Ascending aorta (tissue), 2 donors: ENCODE results near the gene FGD2. TPM values are rescaled to one million over a fixed set of nuclear protein-coding genes. Genes with fewer than 3 reads are reported as not detected.

Experiments used
- DNase-seq, 2 donors: peaks; one replicate each; pipeline ENCODE4 v3.0.0-alpha.2; 2019; ENCODE audit warnings: low spot score in 2 of 2
- H3K27ac ChIP-seq, 2 donors: fragments of 200-600 bp; sonication (generic); one replicate each; pipeline ENCODE4 v1.5.1; 2016 to 2017; ENCODE audit warnings: mild to moderate bottlenecking in 1 of 2
- H3K27me3 ChIP-seq: fragments of 200-600 bp; sonication (generic); one replicate; pipeline ENCODE4 v1.5.1; 2017
- H3K36me3 ChIP-seq, 2 donors: fragments of 200-600 bp; sonication (generic); one replicate each; pipeline ENCODE4 v1.5.1; 2016
- H3K4me1 ChIP-seq, 2 donors: fragments of 200-600 bp; sonication (generic); one replicate each; pipeline ENCODE4 v1.5.1; 2016 to 2017; ENCODE audit warnings: mild to moderate bottlenecking in 1 of 2
- H3K4me3 ChIP-seq, 2 donors: fragments of 200-600 bp; sonication (generic); one replicate each; pipeline ENCODE4 v1.5.1; 2016 to 2017; ENCODE audit warnings: mild to moderate bottlenecking in 1 of 2
- H3K9me3 ChIP-seq, 2 donors: fragments of 200-600 bp; sonication (generic); one replicate each; pipeline ENCODE4 v1.5.1; 2016
- intact Hi-C: fragments of 100-400 bp; cut with DNase I; formaldehyde crosslinking; loops from one replicate; pipeline ENCODE4 v1.15.1; 2023
- total RNA-seq: library from RNA; depleted of rRNA; stranded (reverse); fragments of >200 nt; gene quantifications from one replicate; pipeline ENCODE4 v1.1.0, GENCODE V29; 2016
- TF ChIP-seq, protein P1 (sequence below), 3 experiments: fragments of 200-600 bp in 2 of 3; fragments of 450-650 bp in 1 of 3; sonication (generic) in 2 of 3; IDR thresholded peaks; one replicate each; pipeline ENCODE4 v1.5.1; 2016 to 2019; ENCODE audit warnings: antibody characterized with exemption in 3 of 3, mild to moderate bottlenecking in 1 of 3, moderate library complexity in 1 of 3

FGD2 gene
- total RNA-seq, 1 donor from 2014 or later, result 49.4 TPM

DNA sequence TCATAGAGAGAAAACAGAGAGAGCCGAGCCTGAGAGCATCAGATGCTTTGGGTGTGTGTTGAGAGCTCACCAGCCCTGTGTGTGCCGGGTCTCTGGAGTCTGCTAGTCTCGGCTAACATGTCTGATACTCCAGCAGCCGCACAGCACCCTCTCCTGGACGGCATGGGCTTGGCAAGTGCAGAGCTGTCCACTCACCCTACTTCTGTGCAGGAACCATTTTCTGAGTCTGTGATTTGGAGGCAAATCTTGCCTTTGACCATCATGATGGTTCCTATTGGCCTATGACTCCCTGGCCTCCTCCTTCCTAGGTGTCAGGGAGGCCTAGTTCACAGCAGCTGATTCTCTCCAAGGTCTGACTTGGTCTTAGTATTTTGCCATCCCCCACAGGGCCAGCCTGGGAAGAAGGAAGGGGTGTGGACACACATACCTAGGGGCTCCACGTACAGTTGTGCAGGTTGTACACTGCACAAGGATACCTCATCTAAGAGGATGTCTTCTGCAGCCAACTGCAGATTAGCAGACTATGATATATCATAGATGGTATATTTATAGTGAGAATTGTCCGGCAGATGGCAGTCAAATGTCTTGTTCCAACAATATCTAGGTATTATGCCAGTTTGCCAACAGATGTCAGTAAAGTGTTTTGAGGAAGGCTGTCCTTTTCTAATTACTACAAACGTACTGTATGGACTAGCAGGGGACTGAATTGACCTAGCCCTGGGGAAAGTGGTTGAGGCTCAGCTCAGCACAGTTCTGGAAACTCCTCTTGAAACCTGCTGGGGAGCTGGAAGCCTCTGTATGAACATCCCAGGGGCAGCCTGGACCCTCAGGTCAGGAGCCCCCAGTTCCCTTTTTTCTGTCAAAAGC, 13.0 kb downstream of the FGD2 start:
- intact Hi-C loops, result loop anchor here (1.0 to 5.0 kb wide), 6 partner anchors 32 to 252 kb away; partner anchors contain the start of genes C6orf89 and MTCH1
- TF ChIP-seq, protein P1, sequence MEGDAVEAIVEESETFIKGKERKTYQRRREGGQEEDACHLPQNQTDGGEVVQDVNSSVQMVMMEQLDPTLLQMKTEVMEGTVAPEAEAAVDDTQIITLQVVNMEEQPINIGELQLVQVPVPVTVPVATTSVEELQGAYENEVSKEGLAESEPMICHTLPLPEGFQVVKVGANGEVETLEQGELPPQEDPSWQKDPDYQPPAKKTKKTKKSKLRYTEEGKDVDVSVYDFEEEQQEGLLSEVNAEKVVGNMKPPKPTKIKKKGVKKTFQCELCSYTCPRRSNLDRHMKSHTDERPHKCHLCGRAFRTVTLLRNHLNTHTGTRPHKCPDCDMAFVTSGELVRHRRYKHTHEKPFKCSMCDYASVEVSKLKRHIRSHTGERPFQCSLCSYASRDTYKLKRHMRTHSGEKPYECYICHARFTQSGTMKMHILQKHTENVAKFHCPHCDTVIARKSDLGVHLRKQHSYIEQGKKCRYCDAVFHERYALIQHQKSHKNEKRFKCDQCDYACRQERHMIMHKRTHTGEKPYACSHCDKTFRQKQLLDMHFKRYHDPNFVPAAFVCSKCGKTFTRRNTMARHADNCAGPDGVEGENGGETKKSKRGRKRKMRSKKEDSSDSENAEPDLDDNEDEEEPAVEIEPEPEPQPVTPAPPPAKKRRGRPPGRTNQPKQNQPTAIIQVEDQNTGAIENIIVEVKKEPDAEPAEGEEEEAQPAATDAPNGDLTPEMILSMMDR (IDR thresholded peaks at IDR 0.05), result peak; percentile 83 to 91 (median 86)
- Histone ChIP-seq H3K4me3 (no peak overlapping the region), H3K9me3 (no peaks in the 10 kb centered on the region), H3K4me1 (peaks cover 0 to 2% of the 10 kb centered on the region in 2 donors), H3K27me3 (no peaks in the 10 kb centered on the region), H3K36me3 (no peaks in the 10 kb centered on the region), H3K27ac (peak overlapping the region; percentile 32 to 63)
- peak; percentile 64 to 95 for DNase-seq

DNA sequence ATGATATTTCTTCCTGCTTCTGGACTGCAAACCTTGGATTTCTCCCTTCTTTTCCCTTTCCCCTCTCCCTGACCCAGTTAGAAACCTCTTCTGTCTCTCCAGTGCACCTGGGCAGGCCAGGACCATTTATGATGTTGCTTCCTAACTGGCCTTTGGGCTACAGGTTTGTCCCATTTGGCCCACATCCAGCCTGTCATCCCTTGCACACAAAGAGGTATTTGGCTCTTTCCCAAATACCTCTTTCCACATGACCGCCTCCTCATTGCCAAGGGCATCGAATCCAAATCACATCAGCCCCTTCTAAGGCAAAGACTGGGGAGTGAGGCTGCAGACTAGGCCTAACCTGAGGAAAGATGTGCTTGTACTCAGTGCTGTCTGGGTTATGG, 13.6 kb downstream of the FGD2 start:
- H3K27me3 ChIP-seq, result no peaks in the 10 kb centered on the region
- H3K9me3 ChIP-seq, result no peaks in the 10 kb centered on the region
- H3K27ac ChIP-seq, result no peak overlapping the region
- DNase-seq, result no peak
- H3K36me3 ChIP-seq, result no peaks in the 10 kb centered on the region
- TF ChIP-seq, protein P1 (IDR thresholded peaks at IDR 0.05), result no peak
- intact Hi-C loops, result loop anchor here (2.0 to 5.0 kb wide), 2 partner anchors 32 to 42 kb away; partner anchors contain the start of gene MTCH1
- peaks cover 0 to 2% of the 10 kb centered on the region in 2 donors for H3K4me1 ChIP-seq
- H3K4me3 ChIP-seq, result no peak overlapping the region

DNA sequence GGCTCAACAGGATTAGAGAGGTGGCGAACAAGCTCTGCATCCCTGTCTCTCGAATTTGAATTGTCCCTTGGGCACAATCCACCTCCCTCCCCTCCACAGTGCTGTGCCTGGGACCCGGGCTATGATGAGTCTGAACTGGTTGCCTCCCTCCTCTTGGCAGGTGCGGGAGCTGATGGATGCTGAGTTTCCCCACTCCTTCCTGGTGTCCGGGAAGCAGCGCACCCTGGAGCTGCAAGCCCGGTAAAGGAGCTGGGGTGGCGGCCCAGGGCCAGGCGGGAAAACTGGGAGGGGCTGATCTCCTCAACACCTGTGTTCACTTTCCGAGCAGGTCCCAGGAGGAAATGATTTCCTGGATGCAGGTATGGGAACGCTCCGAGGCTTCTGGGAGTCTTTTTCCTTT, 14.9 kb downstream of the FGD2 start:
- Histone ChIP-seq H3K27ac (no peak overlapping the region), H3K4me1 (peaks cover 0 to 2% of the 10 kb centered on the region in 2 donors), H3K4me3 (no peak overlapping the region), H3K9me3 (no peaks in the 10 kb centered on the region), H3K36me3 (no peaks in the 10 kb centered on the region), H3K27me3 (no peaks in the 10 kb centered on the region)
- DNase-seq, result no peak
- TF ChIP-seq, protein P1 (IDR thresholded peaks at IDR 0.05), result no peak
- intact Hi-C loops, result no loop called here

DNA sequence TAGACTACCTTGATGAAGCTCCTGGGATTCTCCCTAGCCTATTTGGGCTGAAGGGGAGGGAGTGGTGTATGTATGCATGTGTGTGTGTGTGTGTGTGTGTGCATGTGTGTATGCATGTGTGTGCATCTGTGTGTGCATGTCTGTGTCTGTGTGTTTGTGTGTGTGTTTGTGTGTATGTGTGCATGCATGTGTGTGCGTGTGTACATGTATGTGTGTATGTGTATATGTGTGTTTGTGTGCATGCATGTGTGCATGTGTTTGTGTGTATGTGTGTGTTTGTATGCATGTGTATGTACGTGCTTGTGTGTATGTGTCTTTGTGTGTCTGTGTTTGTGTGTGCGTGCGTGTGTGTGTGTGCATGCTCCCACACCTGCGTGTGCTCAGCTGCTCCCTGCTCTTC, 15.4 kb downstream of the FGD2 start:
- Histone ChIP-seq H3K27me3 (no peaks in the 10 kb centered on the region), H3K4me3 (no peak overlapping the region), H3K4me1 (peaks cover 0 to 2% of the 10 kb centered on the region in 2 donors), H3K36me3 (no peaks in the 10 kb centered on the region), H3K9me3 (no peaks in the 10 kb centered on the region), H3K27ac (no peak overlapping the region)
- TF ChIP-seq, protein P1 (IDR thresholded peaks at IDR 0.05), result no peak
- intact Hi-C loops, result no loop called here
- DNase-seq, result no peak

DNA sequence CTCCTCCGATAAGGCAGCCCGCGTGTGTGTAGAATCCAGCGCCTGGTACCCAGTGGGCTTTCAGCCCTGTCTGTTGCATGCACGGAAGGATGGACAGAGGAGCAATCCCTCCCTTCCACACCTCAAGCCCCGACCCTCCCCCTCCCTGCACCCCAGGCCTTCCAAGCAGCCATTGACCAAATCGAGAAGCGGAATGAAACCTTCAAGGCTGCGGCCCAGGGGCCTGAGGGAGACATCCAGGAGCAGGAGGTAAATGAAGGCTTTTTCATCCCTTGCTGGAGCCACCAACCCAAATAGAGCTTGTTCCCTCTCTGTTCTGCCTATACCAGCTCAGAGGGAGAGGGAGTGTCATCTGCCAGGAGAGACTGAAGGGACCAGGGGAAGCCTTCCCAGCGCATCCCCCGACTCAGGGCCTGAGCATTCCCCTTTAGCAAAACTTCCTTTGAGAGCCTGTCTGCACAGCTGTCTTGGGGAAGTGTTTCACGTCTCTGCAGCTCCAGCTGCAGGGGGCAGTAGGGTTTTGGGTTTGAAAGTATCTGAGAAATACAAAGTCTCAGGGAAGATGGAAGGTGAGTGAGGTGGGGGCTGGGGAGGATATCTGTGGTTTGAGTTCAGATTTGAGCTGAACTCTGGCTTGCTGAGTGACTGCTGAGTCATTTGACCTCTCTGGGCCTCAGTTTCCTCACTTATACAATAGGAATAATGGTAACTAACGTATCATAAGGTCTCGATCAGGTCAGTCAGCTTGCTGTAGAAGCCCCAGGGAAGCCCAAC, 16.1 kb downstream of the FGD2 start:
- no peaks in the 10 kb centered on the region for H3K27me3 ChIP-seq
- H3K4me3 ChIP-seq, result no peak overlapping the region
- H3K4me1 ChIP-seq, result peaks cover 0 to 2% of the 10 kb centered on the region in 2 donors
- intact Hi-C loops, result no loop called here
- TF ChIP-seq, protein P1 (IDR thresholded peaks at IDR 0.05), result no peak
- H3K27ac ChIP-seq, result no peak overlapping the region
- DNase-seq, result no peak
- H3K36me3 ChIP-seq, result no peaks in the 10 kb centered on the region
- no peaks in the 10 kb centered on the region for H3K9me3 ChIP-seq
